ENCODE data around the gene HK3. TPM values are rescaled to one million over a fixed set of nuclear protein-coding genes. Genes with fewer than 3 reads are reported as not detected.

The HK3 gene
- total RNA-seq, 2 donors from 2014 or later: 0.50 to 4.7 TPM

DNA sequence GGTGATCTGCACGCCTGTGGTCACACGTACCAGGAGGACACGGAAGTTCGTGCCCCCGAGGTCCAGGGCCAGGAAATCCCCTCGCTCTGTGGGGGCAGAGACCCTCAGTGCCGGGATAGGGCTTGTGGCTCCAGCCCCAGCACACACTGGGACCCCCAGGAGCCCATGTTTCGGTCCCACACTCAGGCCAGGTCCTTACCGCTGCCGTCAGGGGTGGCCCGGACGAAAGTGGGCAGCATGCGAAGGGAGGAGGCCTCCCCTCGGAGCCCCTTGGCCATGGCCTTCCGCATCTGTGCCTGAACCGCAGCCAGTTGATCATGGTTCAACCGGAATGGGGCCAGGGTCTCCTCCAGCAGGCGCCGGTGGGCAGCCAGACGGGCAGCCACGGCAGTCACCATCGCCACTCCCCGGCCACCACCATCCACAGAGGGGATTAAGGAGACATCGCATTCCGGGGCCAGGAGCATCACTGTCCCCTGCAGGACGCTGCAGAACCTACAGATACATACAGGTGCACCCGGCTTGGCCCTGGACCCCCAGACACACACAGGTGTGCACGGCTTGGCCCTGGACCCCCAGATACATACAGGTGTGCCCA lies 11.8 kb downstream of the HK3 start:
- TF ChIP-seq POLR2AphosphoS5 (IDR thresholded peaks at IDR 0.05) (no peak), POLR2A (IDR thresholded peaks at IDR 0.05) (no peak)
- TF ChIP-seq, protein P1, sequence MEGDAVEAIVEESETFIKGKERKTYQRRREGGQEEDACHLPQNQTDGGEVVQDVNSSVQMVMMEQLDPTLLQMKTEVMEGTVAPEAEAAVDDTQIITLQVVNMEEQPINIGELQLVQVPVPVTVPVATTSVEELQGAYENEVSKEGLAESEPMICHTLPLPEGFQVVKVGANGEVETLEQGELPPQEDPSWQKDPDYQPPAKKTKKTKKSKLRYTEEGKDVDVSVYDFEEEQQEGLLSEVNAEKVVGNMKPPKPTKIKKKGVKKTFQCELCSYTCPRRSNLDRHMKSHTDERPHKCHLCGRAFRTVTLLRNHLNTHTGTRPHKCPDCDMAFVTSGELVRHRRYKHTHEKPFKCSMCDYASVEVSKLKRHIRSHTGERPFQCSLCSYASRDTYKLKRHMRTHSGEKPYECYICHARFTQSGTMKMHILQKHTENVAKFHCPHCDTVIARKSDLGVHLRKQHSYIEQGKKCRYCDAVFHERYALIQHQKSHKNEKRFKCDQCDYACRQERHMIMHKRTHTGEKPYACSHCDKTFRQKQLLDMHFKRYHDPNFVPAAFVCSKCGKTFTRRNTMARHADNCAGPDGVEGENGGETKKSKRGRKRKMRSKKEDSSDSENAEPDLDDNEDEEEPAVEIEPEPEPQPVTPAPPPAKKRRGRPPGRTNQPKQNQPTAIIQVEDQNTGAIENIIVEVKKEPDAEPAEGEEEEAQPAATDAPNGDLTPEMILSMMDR (IDR thresholded peaks at IDR 0.05): no peak
- H3K36me3 ChIP-seq: no peaks in the 10 kb centered on the region
- WGBS: 96% methylated on average over 28 of the region's 28 CpGs
- H3K4me1 ChIP-seq (replicated peaks): no peaks in the 10 kb centered on the region
- H3K4me3 ChIP-seq: no peak overlapping the region
- no peak for DNase-seq (ENCODE audit: low spot score)
- intact Hi-C loops (cut with DNase I): no loop called here
- H3K27ac ChIP-seq: no peak overlapping the region
- H3K27me3 ChIP-seq (replicated peaks; ENCODE audit: insufficient read depth): no peaks in the 10 kb centered on the region
- no peaks in the 10 kb centered on the region for H3K9me3 ChIP-seq

DNA sequence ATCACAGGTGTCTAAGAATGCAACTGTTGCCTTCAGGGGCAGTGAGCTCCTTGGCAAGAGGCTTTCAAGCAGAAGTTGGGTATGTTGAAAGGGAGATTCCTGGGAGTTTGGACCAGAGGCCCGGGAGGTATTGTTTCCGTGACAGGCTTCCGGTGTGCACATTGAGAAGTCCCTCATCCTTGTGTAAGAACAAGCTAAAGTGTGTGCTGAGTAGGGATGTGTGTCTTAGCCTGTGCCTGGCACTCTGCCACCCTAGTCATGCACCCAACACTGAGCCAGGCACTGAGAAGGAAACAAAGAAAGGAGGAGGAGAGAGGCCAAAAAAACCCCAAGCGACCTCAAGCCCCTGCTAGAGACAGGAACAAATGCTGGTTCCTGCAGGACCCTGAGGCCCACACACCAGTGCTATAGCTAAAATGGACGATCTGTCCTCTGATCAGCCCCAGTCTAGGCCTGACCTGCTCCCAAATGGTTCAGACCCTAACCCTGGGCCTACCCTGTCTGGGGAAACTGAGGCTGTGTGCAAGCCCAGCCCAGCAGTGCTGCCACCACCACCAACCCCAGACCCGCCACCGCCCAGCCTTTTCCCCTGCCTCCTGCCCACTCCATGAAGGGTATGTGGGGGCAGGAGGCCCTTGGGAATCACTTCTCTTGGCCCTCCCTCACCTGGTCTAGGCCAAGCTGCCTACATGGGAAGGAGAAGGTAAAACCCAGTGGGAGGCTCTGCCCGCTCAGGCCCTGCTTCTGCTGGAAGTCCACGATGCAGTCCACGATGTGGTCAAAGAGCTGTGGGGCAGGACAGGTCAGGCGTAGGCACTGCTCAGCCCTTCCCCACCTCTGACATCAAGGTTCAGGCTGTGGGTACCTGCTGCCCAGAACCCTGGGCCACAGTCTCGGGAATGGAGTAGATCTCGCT lies 12.6 kb downstream of the HK3 start:
- H3K4me1 ChIP-seq (replicated peaks): no peaks in the 10 kb centered on the region
- no peaks in the 10 kb centered on the region for H3K27me3 ChIP-seq (replicated peaks; ENCODE audit: insufficient read depth)
- TF ChIP-seq POLR2AphosphoS5 (IDR thresholded peaks at IDR 0.05) (no peak), POLR2A (IDR thresholded peaks at IDR 0.05) (no peak)
- TF ChIP-seq, protein P1 (IDR thresholded peaks at IDR 0.05): no peak
- no peaks in the 10 kb centered on the region for H3K36me3 ChIP-seq
- intact Hi-C loops (cut with DNase I): no loop called here
- no peak for DNase-seq (ENCODE audit: low spot score)
- no peak overlapping the region for H3K4me3 ChIP-seq
- no peak overlapping the region for H3K27ac ChIP-seq
- H3K9me3 ChIP-seq: no peaks in the 10 kb centered on the region
- WGBS: 89% methylated on average over 13 of the region's 13 CpGs

DNA sequence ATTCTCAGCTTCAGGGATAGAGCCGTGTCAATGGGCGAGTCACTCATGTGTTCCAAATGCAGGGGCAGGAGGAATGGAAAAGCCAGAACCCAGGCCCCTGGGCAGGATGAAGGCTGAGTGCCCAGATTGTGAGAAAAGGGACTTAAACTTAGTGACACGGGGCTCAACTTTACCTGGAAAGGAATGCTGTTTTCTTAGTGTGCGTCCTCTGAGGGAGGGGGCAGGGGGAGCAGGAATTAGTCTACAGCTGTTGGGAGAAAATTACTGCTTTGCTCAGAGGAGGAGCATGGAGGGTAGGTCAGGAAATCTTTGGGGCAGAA lies 14.6 kb downstream of the HK3 start:
- H3K9me3 ChIP-seq: no peaks in the 10 kb centered on the region
- no peak overlapping the region for H3K4me3 ChIP-seq
- H3K27ac ChIP-seq: no peak overlapping the region
- no peaks in the 10 kb centered on the region for H3K4me1 ChIP-seq (replicated peaks)
- intact Hi-C loops (cut with DNase I): no loop called here
- WGBS: 48% methylated on average over 4 of the region's 4 CpGs
- no peaks in the 10 kb centered on the region for H3K27me3 ChIP-seq (replicated peaks; ENCODE audit: insufficient read depth)
- TF ChIP-seq POLR2AphosphoS5 (IDR thresholded peaks at IDR 0.05): no peak
- TF ChIP-seq, protein P1 (IDR thresholded peaks at IDR 0.05): no peak
- TF ChIP-seq POLR2A (IDR thresholded peaks at IDR 0.05): no peak
- no peak for DNase-seq (ENCODE audit: low spot score)
- no peaks in the 10 kb centered on the region for H3K36me3 ChIP-seq

DNA sequence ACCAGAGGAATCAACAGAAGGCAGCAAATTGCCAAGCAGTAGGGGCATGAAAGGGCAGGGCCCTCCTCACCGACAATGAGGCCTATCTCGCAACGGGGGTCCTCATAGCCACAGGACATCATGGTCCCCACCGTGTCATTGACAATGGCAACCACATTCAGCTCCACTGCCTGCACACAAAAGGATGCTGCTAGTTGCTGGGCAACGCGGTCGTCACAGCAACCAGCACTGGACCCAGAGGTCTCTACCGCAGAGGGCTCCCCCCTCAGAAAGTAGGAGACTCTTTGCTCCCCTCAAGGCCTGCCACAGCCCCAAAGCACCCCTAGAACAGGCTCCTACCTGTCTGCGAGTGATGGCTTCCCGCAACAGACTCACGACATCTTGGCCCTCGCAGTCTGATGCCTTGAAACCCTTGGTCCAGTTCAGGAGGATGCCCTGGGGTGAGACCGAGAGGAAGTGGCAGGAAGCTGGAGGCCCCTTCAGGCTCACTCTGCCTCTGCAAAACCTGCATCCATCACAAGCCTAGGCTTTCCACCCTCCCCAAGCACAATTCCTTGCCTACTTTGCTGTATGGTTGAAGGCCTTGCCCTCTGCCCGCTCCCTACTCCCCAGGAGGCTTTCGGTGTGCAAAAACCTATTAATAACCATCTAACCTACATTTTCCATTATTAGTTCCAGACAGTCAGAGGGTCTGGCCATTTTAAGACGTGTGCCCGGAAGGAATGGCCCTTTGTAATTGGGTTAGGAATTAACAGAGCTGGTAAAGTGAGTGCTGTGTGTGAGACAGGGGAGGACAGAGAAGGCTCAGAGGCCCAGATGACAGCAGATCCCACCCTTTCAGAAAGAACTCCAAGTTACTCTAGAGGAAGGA lies 15.2 kb downstream of the HK3 start:
- Histone ChIP-seq H3K4me3 (no peak overlapping the region), H3K27ac (no peak overlapping the region), H3K27me3 (replicated peaks; ENCODE audit: insufficient read depth) (no peaks in the 10 kb centered on the region), H3K36me3 (no peaks in the 10 kb centered on the region), H3K9me3 (no peaks in the 10 kb centered on the region), H3K4me1 (replicated peaks) (no peaks in the 10 kb centered on the region)
- WGBS: 90% methylated on average over 14 of the region's 17 CpGs
- TF ChIP-seq POLR2AphosphoS5 (IDR thresholded peaks at IDR 0.05) (no peak), POLR2A (IDR thresholded peaks at IDR 0.05) (no peak)
- TF ChIP-seq, protein P1 (IDR thresholded peaks at IDR 0.05): no peak
- intact Hi-C loops (cut with DNase I): no loop called here
- no peak for DNase-seq (ENCODE audit: low spot score)

Data from prostate gland (tissue), 2 donors.